Measurements from ENCODE around the gene C21orf58. TPM values are rescaled to one million over a fixed set of nuclear protein-coding genes. Genes with fewer than 3 reads are reported as not detected.

Gene C21orf58
- total and polyA plus RNA-seq, 2 experiments from 2014 or later: 3.7 to 4.2 TPM

- peaks cover 4% of the 10 kb centered on the region; the same call in 1 of the 2 replicates for H3K79me2 ChIP-seq (ENCODE audit: insufficient read depth)
- no peaks in the 10 kb centered on the region for H3K27me3 ChIP-seq (replicated peaks; ENCODE audit: insufficient read depth)
- in situ Hi-C loops (cut with MboI): loop anchor here (10.0 kb wide), 1 partner anchor 64 kb away; no protein-coding TSS in a partner anchor
- no peak overlapping the region for H3K4me3 ChIP-seq
- 0 out of 2 replicates have a peak, but pooled peaks cover 14% of the 10 kb centered on the region for H3K36me3 ChIP-seq (ENCODE audit: low read depth)
- no peak for TF ChIP-seq EZH2 (IDR thresholded peaks at IDR 0.05; ENCODE audit: insufficient read depth, poor library complexity, severe bottlenecking)
- TF ChIP-seq EZH2phosphoT487 (IDR thresholded peaks at IDR 0.05; ENCODE audit: insufficient read depth, low read depth): no peak
- H3K9me2 ChIP-seq (ENCODE audit: insufficient read depth): no peaks in the 10 kb centered on the region
- no peaks in the 10 kb centered on the region for H3K4me1 ChIP-seq (ENCODE audit: insufficient read depth)
- no peak overlapping the region for H2AFZ ChIP-seq
- H3K4me2 ChIP-seq (ENCODE audit: unreplicated experiment): no peak overlapping the region
- DNase-seq: no peak
- H4K20me1 ChIP-seq (ENCODE audit: insufficient read depth): no peaks in the 10 kb centered on the region
- no peaks in the 10 kb centered on the region for H3F3A ChIP-seq (ENCODE audit: insufficient read depth)
- no peaks in the 10 kb centered on the region for H3K9me3 ChIP-seq (ENCODE audit: low read depth)
- H3K9ac ChIP-seq: no peak overlapping the region
- H3K27ac ChIP-seq: no peak overlapping the region
- WGBS, 2 experiments (ENCODE audit: low coverage in 1 of 2, low lambda C conversion rate in 2 of 2, missing lambda C conversion rate in 2 of 2): 97 to 98% methylated on average over 10 of the region's 10 CpGs
Observed at GRCh38 chr21:46361176-46361575, 37.5 kb upstream of the C21orf58 start.

GRCh38 chr21:46357684-46358425, 34.2 kb upstream of the C21orf58 start:
- 83 to 87% methylated on average over 18 to 19 of the region's 19 CpGs for whole genome bisulfite sequencing, 2 experiments (ENCODE audit: low coverage in 1 of 2, low lambda C conversion rate in 2 of 2, missing lambda C conversion rate in 2 of 2)
- H3F3A ChIP-seq (ENCODE audit: insufficient read depth): no peaks in the 10 kb centered on the region

GRCh38 chr21:46357335-46357604, 33.6 kb upstream of the C21orf58 start:
- Histone ChIP-seq H3K9me3 (ENCODE audit: low read depth) (no peaks in the 10 kb centered on the region), H2AFZ (no peak overlapping the region), H3F3A (ENCODE audit: insufficient read depth) (no peaks in the 10 kb centered on the region), H3K4me2 (ENCODE audit: unreplicated experiment) (no peak overlapping the region), H3K27ac (no peak overlapping the region), H3K36me3 (ENCODE audit: low read depth) (peaks cover 7% of the 10 kb centered on the region; the same call in 1 of the 2 replicates), H4K20me1 (ENCODE audit: insufficient read depth) (no peaks in the 10 kb centered on the region), H3K27me3 (replicated peaks; ENCODE audit: insufficient read depth) (no peaks in the 10 kb centered on the region), H3K9me2 (ENCODE audit: insufficient read depth) (no peaks in the 10 kb centered on the region), H3K4me3 (no peak overlapping the region), H3K9ac (no peak overlapping the region), H3K79me2 (ENCODE audit: insufficient read depth) (no peaks in the 10 kb centered on the region), H3K4me1 (ENCODE audit: insufficient read depth) (no peaks in the 10 kb centered on the region)
- DNase-seq: no peak
- TF ChIP-seq EZH2phosphoT487 (IDR thresholded peaks at IDR 0.05; ENCODE audit: insufficient read depth, low read depth) (no peak), EZH2 (IDR thresholded peaks at IDR 0.05; ENCODE audit: insufficient read depth, poor library complexity, severe bottlenecking) (no peak)
- 87 to 88% methylated on average over 4 of the region's 4 CpGs for WGBS, 2 experiments (ENCODE audit: low coverage in 1 of 2, low lambda C conversion rate in 2 of 2, missing lambda C conversion rate in 2 of 2)
- in situ Hi-C loops (cut with MboI): no loop called here

More at GRCh38 chr21:46357684-46358425, 34.2 kb upstream of the C21orf58 start:
- TF ChIP-seq EZH2phosphoT487 (IDR thresholded peaks at IDR 0.05; ENCODE audit: insufficient read depth, low read depth) (no peak), EZH2 (IDR thresholded peaks at IDR 0.05; ENCODE audit: insufficient read depth, poor library complexity, severe bottlenecking) (no peak)
- Histone ChIP-seq H3K27me3 (replicated peaks; ENCODE audit: insufficient read depth) (no peaks in the 10 kb centered on the region), H3K36me3 (ENCODE audit: low read depth) (peaks cover 9% of the 10 kb centered on the region; the same call in 1 of the 2 replicates), H3K9me3 (ENCODE audit: low read depth) (no peaks in the 10 kb centered on the region), H3K79me2 (ENCODE audit: insufficient read depth) (no peaks in the 10 kb centered on the region; the same call in 1 of the 2 replicates), H3K27ac (no peak overlapping the region), H3K9ac (no peak overlapping the region), H2AFZ (no peak overlapping the region), H3K9me2 (ENCODE audit: insufficient read depth) (no peaks in the 10 kb centered on the region), H4K20me1 (ENCODE audit: insufficient read depth) (no peaks in the 10 kb centered on the region), H3K4me1 (ENCODE audit: insufficient read depth) (no peaks in the 10 kb centered on the region), H3K4me2 (ENCODE audit: unreplicated experiment) (no peak overlapping the region), H3K4me3 (no peak overlapping the region)
- in situ Hi-C loops (cut with MboI): no loop called here
- DNase-seq: no peak

GRCh38 chr21:46356494-46357334, 33.0 kb upstream of the C21orf58 start:
- in situ Hi-C loops (cut with MboI): no loop called here
- Histone ChIP-seq H2AFZ (no peak overlapping the region), H3F3A (ENCODE audit: insufficient read depth) (no peaks in the 10 kb centered on the region), H3K4me2 (ENCODE audit: unreplicated experiment) (no peak overlapping the region), H3K27me3 (replicated peaks; ENCODE audit: insufficient read depth) (no peaks in the 10 kb centered on the region), H3K9me2 (ENCODE audit: insufficient read depth) (no peaks in the 10 kb centered on the region), H3K79me2 (ENCODE audit: insufficient read depth) (no peaks in the 10 kb centered on the region), H3K9me3 (ENCODE audit: low read depth) (no peaks in the 10 kb centered on the region), H4K20me1 (ENCODE audit: insufficient read depth) (no peaks in the 10 kb centered on the region), H3K4me1 (ENCODE audit: insufficient read depth) (no peaks in the 10 kb centered on the region), H3K36me3 (ENCODE audit: low read depth) (peaks cover 7% of the 10 kb centered on the region; the same call in 1 of the 2 replicates), H3K27ac (no peak overlapping the region), H3K4me3 (no peak overlapping the region), H3K9ac (no peak overlapping the region)
- 90 to 91% methylated on average over 21 to 23 of the region's 23 CpGs for WGBS, 2 experiments (ENCODE audit: low coverage in 1 of 2, low lambda C conversion rate in 2 of 2, missing lambda C conversion rate in 2 of 2)
- DNase-seq: no peak
- TF ChIP-seq EZH2phosphoT487 (IDR thresholded peaks at IDR 0.05; ENCODE audit: insufficient read depth, low read depth) (no peak), EZH2 (IDR thresholded peaks at IDR 0.05; ENCODE audit: insufficient read depth, poor library complexity, severe bottlenecking) (no peak)

All from GM23248 (cell line).